Fibroblast of lung (primary cell): Measurements from ENCODE around the gene ZP1.
"Not testable (repeated sequence)": the region's sequence is repeated elsewhere in the genome, so short reads cannot be mapped to it uniquely, and the experiment has no call there.

Experiments
- EZH2 ChIP-seq: IDR thresholded peaks from 2 replicates; pipeline ENCODE4 v1.5.1; 2012; ENCODE audit warnings: low read length, control low read depth, mild to moderate bottlenecking; ENCODE audit errors: missing control alignments
- TF ChIP-seq, protein P1 (sequence below), 2 donors: IDR thresholded peaks in 1 of 2; conservative IDR thresholded peaks in 1 of 2; 1 replicate in 1 of 2; 2 replicates in 1 of 2; pipeline ENCODE4 v1.5.1; 2011 to 2012; ENCODE audit warnings: low read length in 2 of 2, control low read depth in 1 of 2, inconsistent platforms in 1 of 2, low read depth in 1 of 2, mild to moderate bottlenecking in 1 of 2

GRCh38 chr11:60909680-60910280 is 42.4 kb downstream of the ZP1 start:
- TF ChIP-seq, protein P1, sequence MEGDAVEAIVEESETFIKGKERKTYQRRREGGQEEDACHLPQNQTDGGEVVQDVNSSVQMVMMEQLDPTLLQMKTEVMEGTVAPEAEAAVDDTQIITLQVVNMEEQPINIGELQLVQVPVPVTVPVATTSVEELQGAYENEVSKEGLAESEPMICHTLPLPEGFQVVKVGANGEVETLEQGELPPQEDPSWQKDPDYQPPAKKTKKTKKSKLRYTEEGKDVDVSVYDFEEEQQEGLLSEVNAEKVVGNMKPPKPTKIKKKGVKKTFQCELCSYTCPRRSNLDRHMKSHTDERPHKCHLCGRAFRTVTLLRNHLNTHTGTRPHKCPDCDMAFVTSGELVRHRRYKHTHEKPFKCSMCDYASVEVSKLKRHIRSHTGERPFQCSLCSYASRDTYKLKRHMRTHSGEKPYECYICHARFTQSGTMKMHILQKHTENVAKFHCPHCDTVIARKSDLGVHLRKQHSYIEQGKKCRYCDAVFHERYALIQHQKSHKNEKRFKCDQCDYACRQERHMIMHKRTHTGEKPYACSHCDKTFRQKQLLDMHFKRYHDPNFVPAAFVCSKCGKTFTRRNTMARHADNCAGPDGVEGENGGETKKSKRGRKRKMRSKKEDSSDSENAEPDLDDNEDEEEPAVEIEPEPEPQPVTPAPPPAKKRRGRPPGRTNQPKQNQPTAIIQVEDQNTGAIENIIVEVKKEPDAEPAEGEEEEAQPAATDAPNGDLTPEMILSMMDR (conservative IDR thresholded peaks at IDR 0.05 in 1 of 2, IDR thresholded peaks at IDR 0.05 in 1 of 2; ENCODE audit: low read depth in 1 of 2, low read length in 2 of 2): not testable (repeated sequence)
- not testable (repeated sequence) for TF ChIP-seq EZH2
